Measurements from ENCODE around the gene PLS1. TPM values are rescaled to one million over a fixed set of nuclear protein-coding genes. Genes with fewer than 3 reads are reported as not detected.
"Not testable (repeated sequence)": the region's sequence is repeated elsewhere in the genome, so short reads cannot be mapped to it uniquely, and the experiment has no call there.

The PLS1 gene
- total RNA-seq, 1 donor from 2014 or later: 5.7 TPM

- TF ChIP-seq CTCF (conservative IDR thresholded peaks at IDR 0.05): no peak
- H3K27ac Mint-ChIP-seq (ENCODE audit: unreplicated experiment): no peak overlapping the region
- DNase-seq (ENCODE audit: low read depth, low spot score): no peak
- no peaks in the 10 kb centered on the region for H3K4me1 Mint-ChIP-seq
- H3K27me3 Mint-ChIP-seq (ENCODE audit: low read depth): no peaks in the 10 kb centered on the region
- H3K36me3 Mint-ChIP-seq (ENCODE audit: low read depth): no peaks in the 10 kb centered on the region
- H3K4me3 Mint-ChIP-seq: no peak overlapping the region
- no peaks in the 10 kb centered on the region for H3K9me3 Mint-ChIP-seq
Observed at GRCh38 chr3:142693136-142693853, 97.1 kb downstream of the PLS1 start.

- no peak for DNase-seq (ENCODE audit: low read depth, low spot score)
- TF ChIP-seq CTCF (conservative IDR thresholded peaks at IDR 0.05): no peak
- no peaks in the 10 kb centered on the region for H3K9me3 Mint-ChIP-seq
- H3K27me3 Mint-ChIP-seq (ENCODE audit: low read depth): no peaks in the 10 kb centered on the region
- no peaks in the 10 kb centered on the region for H3K36me3 Mint-ChIP-seq (ENCODE audit: low read depth)
- no peaks in the 10 kb centered on the region for H3K4me1 Mint-ChIP-seq
- H3K27ac Mint-ChIP-seq (ENCODE audit: unreplicated experiment): no peak overlapping the region
- no peak overlapping the region for H3K4me3 Mint-ChIP-seq
Observed at GRCh38 chr3:142694225-142694624, 98.0 kb downstream of the PLS1 start.

- Mint-ChIP-seq H3K36me3 (ENCODE audit: low read depth) (no peaks in the 10 kb centered on the region), H3K4me1 (no peaks in the 10 kb centered on the region), H3K9me3 (no peaks in the 10 kb centered on the region), H3K27ac (ENCODE audit: unreplicated experiment) (no peak overlapping the region), H3K27me3 (ENCODE audit: low read depth) (no peaks in the 10 kb centered on the region), H3K4me3 (no peak overlapping the region)
- TF ChIP-seq CTCF (conservative IDR thresholded peaks at IDR 0.05): no peak
- no peak for DNase-seq (ENCODE audit: low read depth, low spot score)
Observed at GRCh38 chr3:142705198-142705597, 109.0 kb downstream of the PLS1 start.

- no peak overlapping the region for H3K27ac Mint-ChIP-seq (ENCODE audit: unreplicated experiment)
- H3K4me3 Mint-ChIP-seq: no peak overlapping the region
- no peaks in the 10 kb centered on the region for H3K4me1 Mint-ChIP-seq
- no peaks in the 10 kb centered on the region for H3K9me3 Mint-ChIP-seq
- TF ChIP-seq CTCF (conservative IDR thresholded peaks at IDR 0.05): no peak
- no peak for DNase-seq (ENCODE audit: low read depth, low spot score)
- H3K36me3 Mint-ChIP-seq (ENCODE audit: low read depth): no peaks in the 10 kb centered on the region
- H3K27me3 Mint-ChIP-seq (ENCODE audit: low read depth): no peaks in the 10 kb centered on the region
Observed at GRCh38 chr3:142706321-142707127, 110.3 kb downstream of the PLS1 start.

- Mint-ChIP-seq H3K27ac (ENCODE audit: unreplicated experiment) (no peak overlapping the region), H3K27me3 (ENCODE audit: low read depth) (no peaks in the 10 kb centered on the region), H3K4me3 (no peak overlapping the region), H3K9me3 (no peaks in the 10 kb centered on the region), H3K36me3 (ENCODE audit: low read depth) (no peaks in the 10 kb centered on the region), H3K4me1 (no peaks in the 10 kb centered on the region)
- no peak for DNase-seq (ENCODE audit: low read depth, low spot score)
- TF ChIP-seq CTCF (conservative IDR thresholded peaks at IDR 0.05): no peak
Observed at GRCh38 chr3:142709207-142709606, 113.0 kb downstream of the PLS1 start.

- not testable (repeated sequence) for H3K27ac Mint-ChIP-seq (ENCODE audit: unreplicated experiment); DNase-seq (ENCODE audit: low read depth, low spot score)
Observed at GRCh38 chr3:142714882-142715281, 118.7 kb downstream of the PLS1 start.

More at GRCh38 chr3:142714882-142715281, 118.7 kb downstream of the PLS1 start:
- not testable (repeated sequence) for H3K4me1 Mint-ChIP-seq; H3K36me3 Mint-ChIP-seq (ENCODE audit: low read depth); H3K27me3 Mint-ChIP-seq (ENCODE audit: low read depth); H3K9me3 Mint-ChIP-seq; H3K4me3 Mint-ChIP-seq
